ENCODE data around the gene STK4.

- TF ChIP-seq POLR2A (IDR thresholded peaks at IDR 0.05; ENCODE audit: low read depth, low read length) = no peak
- TF ChIP-seq MAZ (IDR thresholded peaks at IDR 0.05; ENCODE audit: borderline replicate concordance, low read depth, low read length) = no peak
- TF ChIP-seq USF2 (IDR thresholded peaks at IDR 0.05; ENCODE audit: low read depth, low read length) = no peak
- no peak for TF ChIP-seq CTCF (conservative IDR thresholded peaks at IDR 0.05; ENCODE audit: low read depth, low read length)
- no peak for TF ChIP-seq SMC3 (IDR thresholded peaks at IDR 0.05; ENCODE audit: low read depth, low read length)
- no peak for TF ChIP-seq RAD21 (IDR thresholded peaks at IDR 0.05; ENCODE audit: low read length)
- TF ChIP-seq BHLHE40 (IDR thresholded peaks at IDR 0.05; ENCODE audit: low read depth, low read length) = no peak
- no peak for TF ChIP-seq RCOR1 (IDR thresholded peaks at IDR 0.05; ENCODE audit: insufficient replicate concordance, low read length)
- TF ChIP-seq RFX5 (IDR thresholded peaks at IDR 0.05; ENCODE audit: low read depth, low read length) = no peak
- TF ChIP-seq NFE2L2 (IDR thresholded peaks at IDR 0.05; ENCODE audit: low read depth, low read length) = no peak
- TF ChIP-seq CEBPB (IDR thresholded peaks at IDR 0.05; ENCODE audit: low read depth, low read length) = no peak
- no peak for TF ChIP-seq CHD1 (IDR thresholded peaks at IDR 0.05; ENCODE audit: low read depth, low read length)
- no peak for TF ChIP-seq FOS (IDR thresholded peaks at IDR 0.05; ENCODE audit: low read depth, low read length)
Observed at GRCh38 chr20:44945261-44945660, 21.1 kb upstream of the STK4 start.
